Ovary (tissue), 9 donors: ENCODE data around the gene OSM. TPM values are rescaled to one million over a fixed set of nuclear protein-coding genes. Genes with fewer than 3 reads are reported as not detected.

Source experiments
- DNase-seq, 5 donors: peaks; one replicate each; pipeline ENCODE4 v3.0.0-alpha.2; 2019 to 2020
- H3K27ac ChIP-seq, 2 donors: fragments of 200-600 bp; one replicate each; pipeline versions ENCODE4 v1.5.1 to v1.8.0; 2019 to 2022
- H3K27me3 ChIP-seq: fragments of 200-600 bp; one replicate; pipeline ENCODE4 v1.8.0; 2022
- H3K36me3 ChIP-seq: fragments of 200-600 bp; sonication (generic); one replicate; pipeline ENCODE4 v1.5.1; 2019
- H3K4me1 ChIP-seq: one replicate; pipeline ENCODE4 v1.8.1; 2013; ENCODE audit warnings: mild to moderate bottlenecking, moderate library complexity; ENCODE audit not compliant: insufficient read depth
- H3K4me3 ChIP-seq: fragments of 200-600 bp; sonication (generic); one replicate; pipeline ENCODE4 v1.5.1; 2017
- H3K9me3 ChIP-seq, 2 donors: fragments of 200-600 bp in 1 of 2; sonication (generic) in 1 of 2; one replicate each; pipeline versions ENCODE4 v1.5.1 to v1.8.1; 2013 to 2019; ENCODE audit warnings: mild to moderate bottlenecking in 1 of 2, moderate library complexity in 1 of 2
- EP300 ChIP-seq: sonication (generic); formaldehyde crosslinking; IDR thresholded peaks from one replicate; pipeline ENCODE4 v1.6.1; 2017; ENCODE audit warnings: antibody characterized with exemption
- POLR2A ChIP-seq: fragments of 450-650 bp; IDR thresholded peaks from one replicate; pipeline ENCODE4 v1.6.1; 2017; ENCODE audit warnings: antibody characterized with exemption, mild to moderate bottlenecking, moderate library complexity
- WGBS, 3 donors: extraction: QIAGEN DNeasy Blood & Tissue Kit in 1 of 3; methylation state at CpG; one replicate each; pipeline versions ENCODE4 v1.1.5 to v1.1.7; 2013 to 2017; 5-methylcytosine and 5-hydroxymethylcytosine counted together
- intact Hi-C, 4 donors: fragments of 100-400 bp; cut with DNase I; formaldehyde crosslinking; loops; one replicate each; pipeline versions ENCODE4 v1.11.0 to v1.15.1; 2022 to 2023
- polyA plus RNA-seq, 2 donors: library from polyadenylated mRNA; stranded (reverse); fragments of 200-250 nt in 1 of 2; fragments of 350-450 nt in 1 of 2; fragmentation: Illumina TruSeq in 1 of 2; extraction: RNeasy Lipid Tissue Mini Kit (QIAGEN cat#74804) in 1 of 2; gene quantifications; one replicate each; pipeline ENCODE4 v1.2.3, GENCODE V29; 2013 to 2014
- total RNA-seq, 7 donors: library from RNA; depleted of rRNA in 2 of 7; stranded (reverse); fragments of >200 nt in 2 of 7; fragmentation: NEBNext Ultra II Directional in 3 of 7; extraction: Animal tissue kit (Norgen Biotek cat#: 25700) in 3 of 7; gene quantifications; one replicate each; pipeline versions ENCODE4 v1.1.0 to v1.2.4, GENCODE V29; 2016 to 2023
- TF ChIP-seq, protein P1 (sequence below), 3 donors: fragments of 450-650 bp in 2 of 3; fragments of 200-600 bp in 1 of 3; IDR thresholded peaks; one replicate each; pipeline versions ENCODE4 v1.5.1 to v1.8.0; 2016 to 2022; ENCODE audit warnings: antibody characterized with exemption in 3 of 3, mild to moderate bottlenecking in 1 of 3
- donor health status: DM: no; HTN: no; CAD: no; lungs with moderate emphysema.
- donor health status: DM: no; HTN: no; CAD: no.
- donor health status: Bipolar disorder and iron deficiency.
- donor health status: DM: yes; HTN: yes; CAD: no.
- donor health status: DM: no; HTN: no; CAD: no.
- donor health status: DM: yes; HTN: yes; CAD: no.

The OSM gene
- total and polyA plus RNA-seq, 9 donors = 0.46 to 4.5 (median 1.2) TPM; not detected in 2

GRCh38 chr22:30246814-30247376, 19.8 kb downstream of the OSM start:
- intact Hi-C loops = loop anchor here in 1 of 4 donors (5.0 kb wide), 1 partner anchor 140 kb away; no protein-coding TSS in a partner anchor

GRCh38 chr22:30245985-30246813, 20.5 kb downstream of the OSM start, which contains the start of gene LIF:
TSS of gene LIF (minus strand) at chr22:30246759. CDS start at chr22:30246695, 64 bp downstream.
- DNase-seq = peak in 1 of 5 donors; percentile 52
- Histone ChIP-seq H3K9me3 (no peaks in the 10 kb centered on the region), H3K4me3 (peak within 1 kb of the TSS; percentile 42), H3K36me3 (no peaks in the 10 kb centered on the region), H3K4me1 (peaks cover 6% of the 10 kb centered on the region), H3K27me3 (no peaks in the 10 kb centered on the region), H3K27ac (no peak within 1 kb of the TSS)
- TF ChIP-seq, protein P1, sequence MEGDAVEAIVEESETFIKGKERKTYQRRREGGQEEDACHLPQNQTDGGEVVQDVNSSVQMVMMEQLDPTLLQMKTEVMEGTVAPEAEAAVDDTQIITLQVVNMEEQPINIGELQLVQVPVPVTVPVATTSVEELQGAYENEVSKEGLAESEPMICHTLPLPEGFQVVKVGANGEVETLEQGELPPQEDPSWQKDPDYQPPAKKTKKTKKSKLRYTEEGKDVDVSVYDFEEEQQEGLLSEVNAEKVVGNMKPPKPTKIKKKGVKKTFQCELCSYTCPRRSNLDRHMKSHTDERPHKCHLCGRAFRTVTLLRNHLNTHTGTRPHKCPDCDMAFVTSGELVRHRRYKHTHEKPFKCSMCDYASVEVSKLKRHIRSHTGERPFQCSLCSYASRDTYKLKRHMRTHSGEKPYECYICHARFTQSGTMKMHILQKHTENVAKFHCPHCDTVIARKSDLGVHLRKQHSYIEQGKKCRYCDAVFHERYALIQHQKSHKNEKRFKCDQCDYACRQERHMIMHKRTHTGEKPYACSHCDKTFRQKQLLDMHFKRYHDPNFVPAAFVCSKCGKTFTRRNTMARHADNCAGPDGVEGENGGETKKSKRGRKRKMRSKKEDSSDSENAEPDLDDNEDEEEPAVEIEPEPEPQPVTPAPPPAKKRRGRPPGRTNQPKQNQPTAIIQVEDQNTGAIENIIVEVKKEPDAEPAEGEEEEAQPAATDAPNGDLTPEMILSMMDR (IDR thresholded peaks at IDR 0.05) = peak in 2 of 3 donors; percentile 10 to 33
- no peak for TF ChIP-seq EP300
- WGBS, 3 donors = 1% methylated on average over 62 to 64 of the region's 64 CpGs
- intact Hi-C loops = loop anchor here in 1 of 4 donors (5.0 kb wide), 1 partner anchor 139 kb away; no protein-coding TSS in a partner anchor

More at GRCh38 chr22:30246814-30247376, 19.8 kb downstream of the OSM start:
- H3K27me3 ChIP-seq = no peaks in the 10 kb centered on the region
- WGBS, 3 donors = 29 to 47% (median 32%) methylated on average over 15 of the region's 15 CpGs
- TF ChIP-seq EP300 = no peak
- TF ChIP-seq, protein P1 (IDR thresholded peaks at IDR 0.05) = no peak
- TF ChIP-seq POLR2A = no peak
- no peaks in the 10 kb centered on the region for H3K9me3 ChIP-seq
- H3K27ac ChIP-seq = no peak overlapping the region
- H3K4me3 ChIP-seq = no peak overlapping the region
- H3K4me1 ChIP-seq = peaks cover 6% of the 10 kb centered on the region
- H3K36me3 ChIP-seq = no peaks in the 10 kb centered on the region
- DNase-seq = no peak

GRCh38 chr22:30245181-30245984, 21.3 kb downstream of the OSM start:
- no peak for DNase-seq
- Histone ChIP-seq H3K27me3 (no peaks in the 10 kb centered on the region), H3K9me3 (no peaks in the 10 kb centered on the region), H3K4me1 (peaks cover 6% of the 10 kb centered on the region), H3K36me3 (no peaks in the 10 kb centered on the region), H3K27ac (no peak overlapping the region), H3K4me3 (peak overlapping the region; percentile 42)
- WGBS, 3 donors = 55 to 59% (median 56%) methylated on average over 15 of the region's 15 CpGs
- intact Hi-C loops = loop anchor here in 1 of 4 donors (5.0 kb wide), 1 partner anchor 138 kb away; no protein-coding TSS in a partner anchor
- no peak for TF ChIP-seq EP300
- no peak for TF ChIP-seq POLR2A
- TF ChIP-seq, protein P1 (IDR thresholded peaks at IDR 0.05) = no peak

DNA sequence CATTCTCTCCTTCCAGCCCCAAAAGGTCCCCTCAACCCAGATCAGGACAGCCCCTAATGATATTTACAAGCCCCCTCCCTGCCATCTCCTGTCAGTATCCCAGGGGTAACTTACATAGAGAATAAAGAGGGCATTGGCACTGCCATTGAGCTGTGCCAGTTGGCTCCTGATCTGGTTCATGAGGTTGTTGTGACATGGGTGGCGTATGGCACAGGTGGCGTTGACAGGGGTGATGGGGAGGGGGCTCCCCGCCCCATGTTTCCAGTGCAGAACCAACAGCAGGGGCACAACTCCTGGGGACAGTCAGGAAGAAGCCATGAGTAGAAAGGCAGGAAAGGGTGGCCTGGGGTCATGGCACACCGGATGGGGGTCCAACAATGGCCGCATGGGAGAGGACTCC, 22.0 kb downstream of the OSM start:
- 93 to 98% (median 97%) methylated on average over 5 of the region's 5 CpGs for WGBS, 3 donors
- intact Hi-C loops = loop anchor here in 2 of 4 donors (5.0 kb wide), 2 partner anchors 37 to 137 kb away; no protein-coding TSS in a partner anchor
- H3K9me3 ChIP-seq = no peaks in the 10 kb centered on the region
- H3K4me1 ChIP-seq = peaks cover 6% of the 10 kb centered on the region
- H3K36me3 ChIP-seq = no peaks in the 10 kb centered on the region
- DNase-seq = no peak
- no peak overlapping the region for H3K4me3 ChIP-seq
- H3K27me3 ChIP-seq = no peaks in the 10 kb centered on the region
- no peak overlapping the region for H3K27ac ChIP-seq
- TF ChIP-seq, protein P1 (IDR thresholded peaks at IDR 0.05) = no peak
- TF ChIP-seq EP300 (no peak), POLR2A (no peak)
